HUES48 (cell line): Measurements from ENCODE around the gene ZNF646.
"Not testable (repeated sequence)": the region's sequence is repeated elsewhere in the genome, so short reads cannot be mapped to it uniquely, and the experiment has no call there.

Experiments used
- H3K27ac ChIP-seq: one replicate; pipeline ENCODE4 v1.7.0; 2013; ENCODE audit warnings: low read depth, low read length, inconsistent platforms
- H3K27me3 ChIP-seq: 2 replicates; pipeline ENCODE4 v1.6.1; 2013; ENCODE audit warnings: mild to moderate bottlenecking, low read length; ENCODE audit not compliant: control insufficient read depth, insufficient read depth
- H3K36me3 ChIP-seq: 2 replicates; pipeline ENCODE4 v1.6.1; 2013; ENCODE audit warnings: low read length; ENCODE audit not compliant: control insufficient read depth, insufficient read depth
- H3K4me1 ChIP-seq: 2 replicates; pipeline ENCODE4 v1.6.1; 2013; ENCODE audit warnings: mild to moderate bottlenecking, low read length; ENCODE audit not compliant: control insufficient read depth, insufficient read depth
- H3K4me3 ChIP-seq: 2 replicates; pipeline ENCODE4 v1.5.1; 2013; ENCODE audit warnings: mild to moderate bottlenecking, low read depth, low read length
- H3K9ac ChIP-seq: 2 replicates; pipeline ENCODE4 v1.6.1; 2013; ENCODE audit warnings: mild to moderate bottlenecking, low read depth, low read length, moderate library complexity
- H3K9me3 ChIP-seq: 2 replicates; pipeline ENCODE4 v1.6.1; 2013; ENCODE audit warnings: low read length; ENCODE audit not compliant: control insufficient read depth, insufficient read depth

Gene ZNF646

DNA sequence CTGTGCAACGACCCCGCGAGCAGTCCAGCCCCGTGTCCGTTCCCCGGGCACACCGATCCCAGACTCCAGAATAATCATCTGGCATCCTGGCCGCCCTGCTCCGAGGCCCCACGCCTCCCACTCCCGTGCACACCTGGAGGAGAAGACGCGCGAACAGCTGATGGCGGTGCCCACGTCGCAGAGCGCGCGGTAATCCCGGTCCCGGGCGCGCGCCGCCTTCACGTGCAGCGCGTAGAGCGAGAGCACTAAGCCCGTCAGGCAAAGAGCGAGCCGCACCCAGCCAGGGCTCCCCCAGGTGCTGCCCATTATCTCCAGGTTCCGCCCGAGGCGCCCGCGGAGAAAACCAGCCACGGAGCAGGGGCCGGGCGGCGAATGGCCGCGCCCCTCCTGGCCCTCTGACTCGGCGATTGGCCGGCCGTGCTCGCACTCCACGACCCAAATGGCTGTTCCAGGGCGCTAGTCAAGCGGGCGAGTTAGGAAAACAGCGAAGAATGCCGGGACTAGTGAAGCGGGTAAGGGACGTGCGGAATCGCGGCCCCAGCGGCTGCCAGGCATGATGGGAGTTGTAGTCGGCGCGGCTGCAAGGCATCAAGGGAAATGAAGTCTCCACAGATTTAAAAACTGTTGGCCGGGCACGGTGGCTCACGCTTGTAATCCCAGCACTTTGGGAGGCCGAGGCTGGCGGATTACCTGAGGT lies 20.4 kb downstream of the ZNF646 start, which contains the start of gene VKORC1:
VKORC1 (minus strand) TSS at position 374 of the 697 bp plus-strand sequence; CDS start at position 306, 68 bp downstream.
- Histone ChIP-seq H3K36me3 (peaks cover 22% of the 10 kb centered on the region), H3K9me3 (no peaks in the 10 kb centered on the region), H3K4me3 (peak within 1 kb of the TSS; percentile 95), H3K27me3 (no peaks in the 10 kb centered on the region), H3K4me1 (peaks cover 3% of the 10 kb centered on the region), H3K27ac (peak within 1 kb of the TSS; percentile 80), H3K9ac (peak within 1 kb of the TSS; percentile 72)

DNA sequence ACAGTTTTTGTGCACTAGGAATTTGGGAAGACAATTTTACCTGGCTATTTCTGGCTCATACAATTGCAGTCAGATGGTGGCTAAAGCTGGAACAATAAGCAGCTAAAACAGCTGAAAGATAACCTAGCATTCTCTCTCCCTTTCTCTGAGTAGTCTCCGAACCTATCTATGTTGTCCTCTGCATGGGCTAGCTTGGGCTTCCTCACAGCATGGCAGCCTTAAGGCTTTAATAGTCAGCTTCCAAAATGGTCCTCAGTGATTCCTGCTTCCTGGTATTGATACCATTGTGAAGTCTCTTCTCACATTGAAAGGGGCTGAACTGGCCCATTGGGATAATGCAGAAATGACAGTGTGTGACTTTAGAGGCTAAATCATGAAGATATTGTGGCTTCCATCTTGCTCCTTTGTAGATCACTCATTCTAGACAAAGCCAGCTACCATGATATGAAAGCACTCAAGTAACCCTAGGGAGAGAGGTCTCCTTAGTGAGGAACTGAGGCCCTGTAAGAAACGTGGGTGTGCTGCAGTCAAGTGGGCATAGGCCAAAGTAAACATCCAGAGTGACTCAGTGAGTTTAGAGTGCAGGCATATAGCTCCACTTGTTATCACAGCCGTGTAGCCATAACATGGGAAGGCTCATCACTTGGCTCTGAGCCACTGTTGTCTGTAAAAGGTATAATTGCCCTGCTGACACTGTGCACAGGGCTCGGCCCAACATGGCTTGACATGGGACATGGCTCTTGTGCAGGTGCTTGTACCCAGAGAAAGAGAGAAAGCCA lies 25.8 kb downstream of the ZNF646 start:
- Histone ChIP-seq H3K4me3 (no peak overlapping the region), H3K9me3 (no peaks in the 10 kb centered on the region), H3K9ac (no peak overlapping the region), H3K27ac (no peak overlapping the region), H3K27me3 (no peaks in the 10 kb centered on the region), H3K4me1 (no peaks in the 10 kb centered on the region), H3K36me3 (no peaks in the 10 kb centered on the region)

DNA sequence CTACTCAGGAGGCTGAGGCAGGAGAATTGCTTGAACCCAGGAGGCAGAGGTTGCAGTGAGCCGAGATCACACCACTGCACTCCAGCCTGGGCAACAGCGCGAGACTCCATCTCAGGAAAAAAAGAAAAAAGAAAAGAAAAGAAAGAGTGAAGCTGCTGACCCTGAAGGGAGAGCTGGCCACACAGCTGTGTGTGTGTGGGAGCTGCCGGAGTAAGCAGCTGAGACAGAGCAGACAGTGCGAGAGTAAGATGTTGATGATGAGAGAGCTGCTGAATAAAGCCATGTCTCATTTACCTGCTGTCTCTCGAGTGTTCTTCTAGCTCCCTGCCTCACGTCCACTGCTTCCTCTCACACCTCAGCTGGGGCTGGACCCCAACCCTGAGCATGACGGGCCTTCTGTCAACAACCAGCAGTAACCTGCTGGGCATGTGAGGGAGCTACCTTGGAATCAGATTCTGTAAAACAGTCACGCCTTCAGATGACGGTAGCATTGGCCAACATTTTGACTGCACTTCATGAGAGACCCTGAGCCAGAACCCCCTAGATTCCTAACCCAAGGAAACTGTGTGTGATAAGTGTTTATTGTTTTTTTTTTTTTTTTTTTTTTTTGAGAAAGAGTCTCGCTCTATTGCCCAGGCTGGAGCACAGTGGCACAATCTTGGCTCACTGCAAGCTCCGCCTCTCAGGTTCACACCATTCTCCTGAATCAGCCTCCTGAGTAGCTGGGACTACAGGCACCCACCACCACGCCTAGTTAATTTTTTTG lies 26.8 kb downstream of the ZNF646 start:
- H3K4me3 ChIP-seq, H3K9ac ChIP-seq, H3K27ac ChIP-seq, H3K27me3 ChIP-seq, H3K36me3 ChIP-seq, H3K9me3 ChIP-seq, H3K4me1 ChIP-seq: not testable (repeated sequence)

DNA sequence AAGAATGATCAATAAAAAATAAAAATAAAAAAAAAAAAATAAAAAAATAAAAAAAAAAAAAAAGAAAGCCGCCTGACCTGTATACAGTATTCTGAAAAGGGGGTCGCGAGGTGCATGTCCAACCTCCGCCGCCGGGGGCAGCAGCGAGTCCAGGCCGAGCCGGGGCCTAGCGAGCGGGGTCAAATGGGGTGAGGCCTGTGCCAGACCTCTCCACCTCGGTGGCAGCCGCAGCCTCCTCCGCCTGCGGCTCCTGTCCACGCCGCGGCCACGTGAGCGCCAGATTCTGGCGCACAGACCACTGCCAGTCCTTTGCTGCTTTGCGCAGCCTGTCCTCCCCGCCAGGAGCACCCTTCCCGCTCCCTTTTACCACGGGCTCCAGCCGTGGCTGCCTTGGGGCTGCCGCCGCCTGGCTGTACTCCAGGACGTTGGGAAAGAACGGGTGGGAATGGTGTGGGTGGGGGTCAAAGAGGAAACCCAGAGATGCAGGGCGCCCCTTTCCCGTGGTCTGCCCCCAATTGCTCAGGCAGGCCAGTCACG lies 31.5 kb downstream of the ZNF646 start:
- peaks cover 6% of the 10 kb centered on the region for H3K4me1 ChIP-seq
- H3K27me3 ChIP-seq = no peaks in the 10 kb centered on the region
- H3K9me3 ChIP-seq = no peaks in the 10 kb centered on the region
- H3K36me3 ChIP-seq = peaks cover 13% of the 10 kb centered on the region
- H3K27ac ChIP-seq = no peak overlapping the region
- H3K9ac ChIP-seq = no peak overlapping the region
- H3K4me3 ChIP-seq = no peak overlapping the region

DNA sequence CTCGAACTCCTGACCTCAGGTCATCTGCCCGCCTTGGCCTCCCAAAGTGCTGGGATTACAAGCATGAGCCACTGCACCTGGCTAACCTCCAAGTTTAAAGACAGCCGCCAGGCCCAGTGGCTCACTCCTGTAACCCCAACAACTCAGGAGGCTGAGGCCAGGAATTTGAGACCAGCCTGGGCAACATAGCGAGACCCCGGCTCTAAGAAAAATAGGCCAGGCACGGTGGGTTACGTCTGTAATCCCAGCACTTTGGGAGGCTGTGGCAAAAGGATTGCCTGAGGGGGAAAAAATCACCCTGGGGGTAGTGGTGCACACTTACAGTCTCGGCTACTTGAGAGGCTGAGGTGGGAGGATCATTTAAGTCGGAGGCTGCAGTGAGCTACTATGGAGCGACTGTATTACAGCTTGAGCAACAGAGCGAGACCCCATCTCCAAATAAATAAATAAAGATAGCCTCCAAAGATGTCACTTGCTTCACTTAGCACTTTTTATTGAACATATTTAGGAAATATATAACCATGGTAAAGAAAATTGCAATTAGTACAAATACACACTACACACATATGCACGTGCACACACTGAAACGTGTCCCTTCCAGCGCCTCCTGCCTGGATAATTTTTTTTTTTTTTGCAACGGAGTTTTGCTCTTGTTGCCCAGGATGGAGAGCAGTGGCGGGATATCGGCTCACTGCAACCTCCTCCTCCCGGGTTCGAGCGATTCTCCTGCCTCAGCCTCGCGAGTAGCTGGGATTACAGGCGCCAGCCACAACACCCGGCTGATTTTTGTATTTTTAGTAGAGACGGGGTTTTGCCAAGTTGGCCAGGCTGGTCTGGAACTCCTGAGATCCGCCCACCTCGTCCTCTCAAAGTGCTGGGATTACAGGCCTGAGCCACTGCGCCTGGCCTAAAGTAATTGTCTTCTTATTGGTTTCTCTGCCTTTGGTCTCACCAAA lies 32.6 kb downstream of the ZNF646 start:
- peaks cover 6% of the 10 kb centered on the region for H3K4me1 ChIP-seq
- H3K4me3 ChIP-seq = no peak overlapping the region
- H3K27ac ChIP-seq = no peak overlapping the region
- H3K36me3 ChIP-seq = peaks cover 23% of the 10 kb centered on the region
- H3K27me3 ChIP-seq = no peaks in the 10 kb centered on the region
- H3K9ac ChIP-seq = no peak overlapping the region
- H3K9me3 ChIP-seq = no peaks in the 10 kb centered on the region

DNA sequence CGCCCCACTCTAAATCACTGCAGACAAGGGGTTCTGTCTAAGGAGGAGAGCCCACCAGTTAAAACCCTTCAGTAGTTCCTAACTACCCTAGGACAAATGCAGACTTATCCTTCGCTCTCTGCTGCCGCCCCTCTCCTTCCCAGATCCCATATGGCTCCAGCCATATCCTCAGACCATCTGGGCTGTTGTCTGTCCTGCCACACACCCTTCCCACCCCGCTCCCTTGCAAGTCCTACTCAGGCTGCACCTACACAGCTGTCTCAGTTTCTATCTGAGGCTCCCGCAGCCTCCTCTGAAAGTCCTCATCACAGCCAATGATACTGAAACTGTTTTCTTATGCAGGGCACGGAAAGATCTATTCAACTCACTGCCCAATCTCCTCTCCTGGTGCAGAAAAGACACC lies 33.2 kb downstream of the ZNF646 start:
- peaks cover 30% of the 10 kb centered on the region for H3K36me3 ChIP-seq
- H3K9ac ChIP-seq = no peak overlapping the region
- H3K27me3 ChIP-seq = no peaks in the 10 kb centered on the region
- H3K4me3 ChIP-seq = no peak overlapping the region
- H3K27ac ChIP-seq = no peak overlapping the region
- no peaks in the 10 kb centered on the region for H3K9me3 ChIP-seq
- peaks cover 6% of the 10 kb centered on the region for H3K4me1 ChIP-seq

DNA sequence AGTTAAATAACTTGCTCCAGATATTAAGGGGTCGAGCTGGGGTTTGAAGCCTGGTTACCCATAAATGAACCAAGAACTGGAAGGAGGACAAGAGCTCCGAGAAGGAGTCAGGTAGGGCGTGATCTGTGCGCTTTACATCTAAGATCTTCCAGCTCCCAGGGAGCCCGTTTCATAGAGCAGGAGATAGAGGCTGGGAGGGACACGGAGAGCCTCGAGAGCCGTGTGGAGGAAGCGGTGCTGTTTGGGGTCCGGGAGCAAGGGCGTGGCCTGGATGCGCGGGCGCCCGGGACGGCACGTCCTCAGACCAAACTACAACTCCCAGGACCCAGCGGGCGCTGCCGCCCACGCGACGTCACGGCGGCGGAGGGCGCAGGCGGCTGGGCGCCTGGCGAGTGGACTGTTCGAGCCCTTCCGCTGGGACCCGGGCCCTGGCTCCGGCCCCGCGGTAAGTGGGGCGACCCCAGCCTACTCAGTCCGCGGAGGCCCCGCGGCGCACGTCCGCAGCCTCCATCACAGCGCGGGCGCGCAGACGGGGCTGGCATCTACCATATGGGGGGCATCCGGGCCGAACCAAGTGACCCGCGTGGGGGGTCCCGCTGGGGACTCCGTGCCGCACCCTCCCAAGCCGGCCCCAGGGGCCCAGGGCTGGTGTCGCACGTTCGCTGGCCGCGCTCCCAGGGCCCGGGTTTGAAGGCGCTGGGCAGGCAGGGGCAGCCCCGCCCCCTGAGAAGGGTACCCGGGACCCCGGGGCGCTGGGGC lies 34.0 kb downstream of the ZNF646 start, which contains the start of gene BCKDK:
BCKDK (plus strand) TSS at position 352 of the 759 bp plus-strand sequence. CDS start 838 bp downstream, outside the sequence.
- no peaks in the 10 kb centered on the region for H3K9me3 ChIP-seq
- H3K36me3 ChIP-seq = peaks cover 35% of the 10 kb centered on the region
- H3K4me1 ChIP-seq = peaks cover 6% of the 10 kb centered on the region
- no peak within 1 kb of the TSS for H3K27ac ChIP-seq
- peak within 1 kb of the TSS; percentile 85 for H3K4me3 ChIP-seq
- H3K27me3 ChIP-seq = no peaks in the 10 kb centered on the region
- H3K9ac ChIP-seq = peak within 1 kb of the TSS; percentile 64; the same call in 1 of the 2 replicates

DNA sequence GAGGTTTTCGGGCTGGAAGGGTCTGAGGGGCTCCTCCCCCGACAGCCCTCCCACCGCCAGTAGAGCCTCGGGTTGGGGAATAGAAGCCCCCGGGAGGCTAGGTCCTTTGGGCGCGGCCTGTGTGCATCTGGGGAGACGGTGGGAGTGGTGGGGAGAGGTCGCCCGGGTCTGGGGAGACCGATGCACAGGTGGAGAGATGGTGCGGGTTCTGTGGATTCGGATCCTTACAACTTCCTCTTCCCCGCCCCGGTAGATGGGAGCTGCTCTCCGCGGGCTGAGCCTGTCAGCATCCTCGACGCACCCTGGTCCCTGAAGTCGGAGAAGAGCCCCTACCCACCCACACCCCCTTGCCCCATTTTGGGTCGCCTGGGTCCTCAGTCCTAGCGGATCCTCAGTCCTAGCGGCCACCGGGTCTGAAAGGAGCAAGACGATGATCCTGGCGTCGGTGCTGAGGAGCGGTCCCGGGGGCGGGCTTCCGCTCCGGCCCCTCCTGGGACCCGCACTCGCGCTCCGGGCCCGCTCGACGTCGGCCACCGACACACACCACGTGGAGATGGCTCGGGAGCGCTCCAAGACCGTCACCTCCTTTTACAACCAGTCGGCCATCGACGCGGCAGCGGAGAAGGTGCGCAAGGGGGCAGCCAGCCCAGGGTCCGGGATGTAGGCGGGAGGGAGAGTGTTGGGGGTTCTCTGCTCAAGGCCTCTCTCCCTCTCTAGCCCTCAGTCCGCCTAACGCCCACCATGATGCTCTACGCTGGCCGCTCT lies 34.8 kb downstream of the ZNF646 start:
- no peaks in the 10 kb centered on the region for H3K27me3 ChIP-seq
- no peaks in the 10 kb centered on the region for H3K9me3 ChIP-seq
- H3K4me3 ChIP-seq = peak overlapping the region; percentile 85
- peak overlapping the region; percentile 64; the same call in 1 of the 2 replicates for H3K9ac ChIP-seq
- peaks cover 6% of the 10 kb centered on the region for H3K4me1 ChIP-seq
- peaks cover 35% of the 10 kb centered on the region for H3K36me3 ChIP-seq
- H3K27ac ChIP-seq = no peak overlapping the region

DNA sequence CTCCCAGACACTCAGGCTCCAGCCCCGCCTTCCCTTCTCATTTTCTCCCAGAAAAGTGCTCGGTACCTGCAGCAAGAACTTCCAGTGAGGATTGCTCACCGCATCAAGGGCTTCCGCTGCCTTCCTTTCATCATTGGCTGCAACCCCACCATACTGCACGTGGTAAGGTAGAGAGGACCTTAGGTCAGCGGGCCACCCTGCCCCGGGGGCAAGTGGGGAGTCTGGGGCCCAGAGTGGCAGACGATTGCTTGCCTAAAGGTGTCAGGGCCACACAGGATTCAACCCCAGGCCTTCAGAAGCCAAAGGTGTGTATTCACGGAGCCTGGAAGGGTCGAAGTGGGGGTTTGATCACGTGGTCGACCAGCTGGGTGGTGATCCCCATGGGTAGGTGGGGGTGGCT lies 35.4 kb downstream of the ZNF646 start:
- Histone ChIP-seq H3K9ac (no peak overlapping the region), H3K4me1 (peaks cover 6% of the 10 kb centered on the region), H3K27me3 (no peaks in the 10 kb centered on the region), H3K36me3 (peaks cover 35% of the 10 kb centered on the region), H3K9me3 (no peaks in the 10 kb centered on the region), H3K27ac (no peak overlapping the region), H3K4me3 (no peak overlapping the region)
